HG02678 (cell line): Measurements from ENCODE around the gene GRAMD2B.
"Not testable (repeated sequence)": the region's sequence is repeated elsewhere in the genome, so short reads cannot be mapped to it uniquely, and the experiment has no call there.

Experiments used
- ATAC-seq: cut with Tn5 transposase; IDR thresholded peaks from one replicate; pipeline ENCODE4 v1.9.1; 2021; ENCODE audit warnings: mild to moderate bottlenecking, moderate library complexity; ENCODE audit not compliant: unreplicated experiment

The GRAMD2B gene

DNA sequence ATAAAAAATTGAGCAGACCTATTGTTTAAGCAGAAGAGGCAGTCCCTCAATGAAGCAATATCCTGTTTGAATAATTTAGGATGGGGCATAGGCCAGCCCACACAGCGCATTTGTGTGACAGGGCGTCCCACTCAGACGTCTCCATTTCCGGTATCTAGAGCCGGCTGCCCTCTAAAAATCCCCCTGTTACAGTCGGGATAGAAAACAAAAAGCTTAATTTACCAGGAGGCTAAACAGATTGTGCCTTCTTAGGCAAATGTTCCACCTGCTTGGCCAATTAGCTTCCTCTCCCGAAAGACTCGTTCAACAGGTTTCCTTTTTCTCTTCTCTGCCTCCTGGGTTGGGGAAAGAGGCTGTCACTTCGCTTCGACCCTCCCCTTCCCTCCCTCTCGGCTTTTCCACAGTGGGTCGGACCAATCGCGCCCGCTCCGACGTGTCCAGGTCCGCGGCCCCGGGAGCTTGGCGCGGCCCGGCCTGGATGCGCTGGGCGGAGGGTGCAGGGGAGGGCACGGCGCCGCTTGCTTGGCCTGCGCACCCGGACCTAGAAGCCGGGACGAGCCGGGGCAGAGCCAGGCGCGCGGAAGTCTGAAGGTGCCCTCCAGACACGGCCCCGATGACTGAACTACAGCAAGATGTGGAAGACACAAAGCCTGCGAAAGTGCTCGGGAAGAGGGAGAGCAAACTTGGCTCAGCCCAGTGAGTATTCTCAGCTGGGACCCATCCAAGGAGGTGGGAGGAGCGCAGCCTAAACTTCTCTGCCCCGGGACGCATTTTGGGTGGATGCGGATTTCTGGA is at the start of gene GRAMD2B:
Gene GRAMD2B (plus strand): TSS at position 416 of the 795 bp plus-strand sequence. CDS start 198 bp downstream, at position 614.
- peak; percentile 87 for ATAC-seq

DNA sequence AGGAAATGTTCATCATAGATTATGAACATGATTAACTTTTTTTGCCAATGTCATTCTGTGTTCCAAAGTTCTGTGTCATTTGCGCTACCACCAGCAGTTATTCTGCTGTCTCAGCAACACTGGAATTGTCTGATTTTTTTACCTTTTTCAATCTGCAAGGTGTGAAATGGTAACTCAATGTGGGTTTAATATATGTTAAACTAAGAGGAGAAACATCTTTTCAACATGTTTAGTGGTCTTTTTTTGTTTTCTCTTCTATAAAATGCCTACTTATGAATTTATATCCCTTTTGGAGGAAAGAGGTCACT is 49.1 kb upstream of the GRAMD2B start:
- ATAC-seq = no peak

DNA sequence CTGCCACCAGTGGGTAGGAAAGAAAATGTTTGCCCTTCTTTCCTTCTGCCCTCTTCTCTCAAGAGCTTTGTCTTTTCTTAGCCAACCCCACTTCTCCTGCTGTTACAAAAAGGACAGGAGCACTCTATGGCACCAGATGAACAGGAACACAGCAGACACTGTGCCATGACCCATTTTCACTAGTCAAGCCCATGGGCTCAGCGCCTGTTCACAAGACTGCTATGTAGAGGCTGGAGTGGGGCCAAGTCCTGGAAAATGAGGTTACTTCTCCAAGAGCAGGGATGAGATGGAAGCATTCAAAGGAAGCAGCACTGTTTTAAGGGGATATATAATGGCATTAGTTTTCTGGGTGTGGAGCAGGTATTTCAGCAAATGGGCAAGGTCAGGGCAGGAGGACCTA is 46.8 kb upstream of the GRAMD2B start:
- ATAC-seq = no peak

GRCh38 chr5:126377424-126377823 is 45.8 kb upstream of the GRAMD2B start:
- ATAC-seq = no peak

- not testable (repeated sequence) for ATAC-seq
Measured at GRCh38 chr5:126380316-126380715, 42.9 kb upstream of the GRAMD2B start.

DNA sequence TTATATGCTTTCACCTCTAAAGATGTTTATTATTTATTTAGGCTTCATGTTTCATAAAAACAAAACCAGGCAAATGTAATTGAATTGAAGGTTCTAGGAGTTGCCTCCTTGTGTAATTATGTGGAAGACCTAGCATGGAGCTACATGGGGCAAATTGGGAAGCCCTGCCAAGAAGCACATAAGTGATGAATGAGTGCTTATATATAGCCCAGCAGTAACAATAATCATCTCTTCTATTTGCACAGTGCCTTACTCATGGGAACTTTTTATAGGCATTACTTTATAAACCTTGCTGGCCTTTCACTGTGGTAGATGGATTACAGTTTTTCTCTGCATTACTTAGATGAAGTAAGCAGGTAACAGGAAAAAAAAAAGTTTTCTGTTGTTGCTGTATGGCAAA is 40.0 kb upstream of the GRAMD2B start:
- no peak for ATAC-seq

DNA sequence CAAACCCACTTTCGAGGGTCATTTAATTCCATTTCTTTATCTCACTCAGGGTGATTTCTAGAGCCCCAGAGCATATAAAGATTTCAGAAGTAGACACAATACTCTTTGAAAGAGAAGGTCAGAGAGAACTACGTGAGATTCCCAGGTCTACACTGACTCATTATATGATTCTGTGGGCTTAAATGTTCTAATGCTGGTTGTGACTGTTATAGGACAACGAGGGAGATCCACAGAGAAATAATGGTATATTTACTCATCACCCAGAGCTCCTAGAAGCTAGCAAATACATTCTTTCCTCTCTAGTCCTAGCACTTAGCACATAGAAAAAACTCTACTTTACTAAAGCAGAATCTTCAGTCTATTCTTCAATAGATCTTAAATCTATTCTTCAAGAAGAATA is 39.4 kb upstream of the GRAMD2B start:
- ATAC-seq = no peak

DNA sequence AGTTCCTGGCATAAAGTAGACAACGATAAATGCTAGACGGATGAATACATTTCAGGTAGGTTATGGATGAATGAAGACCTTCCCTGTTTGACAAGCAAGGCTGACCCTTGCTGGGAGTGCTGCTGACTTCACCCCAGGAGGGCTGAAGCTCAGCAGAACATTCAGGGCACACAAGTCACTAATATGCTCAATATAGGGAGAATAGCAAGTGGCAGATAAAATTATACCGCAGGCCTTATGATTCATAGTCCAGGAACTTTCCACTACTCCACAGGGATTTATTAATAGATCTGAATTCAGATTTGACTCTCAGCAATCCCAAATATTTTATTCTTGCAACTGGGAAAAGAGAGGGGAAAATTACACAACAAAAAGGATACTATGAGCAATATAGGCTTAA is 38.2 kb upstream of the GRAMD2B start:
- ATAC-seq = no peak

GRCh38 chr5:126385524-126386502 is 37.4 kb upstream of the GRAMD2B start:
- no peak for ATAC-seq

DNA sequence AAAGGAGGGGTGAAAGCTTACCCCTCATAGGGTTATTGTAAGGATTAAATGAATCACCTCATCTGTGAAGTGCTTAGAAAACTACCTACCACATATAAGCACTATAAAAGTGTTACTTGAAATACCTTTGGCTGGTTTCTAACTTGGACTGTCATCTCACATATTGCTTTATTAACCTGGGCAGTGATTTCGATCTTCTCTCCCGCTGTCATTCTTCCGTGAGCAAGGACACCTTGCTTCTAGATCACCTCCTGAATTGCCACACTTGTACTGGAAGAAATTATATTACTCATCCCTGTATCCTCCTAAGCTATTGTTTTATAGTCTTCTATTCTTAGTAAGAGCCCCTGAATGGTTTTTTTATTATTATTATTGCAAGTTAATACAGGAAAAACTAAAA is 34.0 kb upstream of the GRAMD2B start:
- ATAC-seq = no peak

DNA sequence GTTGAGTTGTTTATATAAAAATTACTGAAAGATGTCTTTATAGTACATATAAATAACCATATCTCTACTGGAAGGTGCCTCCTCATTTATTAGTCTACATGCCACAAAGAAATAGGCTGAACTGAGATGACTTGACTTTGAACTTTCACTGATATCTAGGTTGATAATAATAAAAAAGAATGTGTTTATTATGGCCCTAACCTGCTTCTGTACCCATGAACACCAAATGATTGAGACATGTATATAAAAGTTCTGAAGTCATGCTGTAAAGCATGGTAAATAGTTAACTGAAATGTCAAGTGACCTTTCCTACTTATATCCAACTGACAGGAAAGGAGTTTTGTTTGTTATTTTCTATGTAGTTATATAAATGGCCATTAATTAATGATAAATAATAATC is 33.2 kb upstream of the GRAMD2B start:
- ATAC-seq = no peak

- no peak for ATAC-seq
Measured at GRCh38 chr5:126391386-126391785, 31.8 kb upstream of the GRAMD2B start.

DNA sequence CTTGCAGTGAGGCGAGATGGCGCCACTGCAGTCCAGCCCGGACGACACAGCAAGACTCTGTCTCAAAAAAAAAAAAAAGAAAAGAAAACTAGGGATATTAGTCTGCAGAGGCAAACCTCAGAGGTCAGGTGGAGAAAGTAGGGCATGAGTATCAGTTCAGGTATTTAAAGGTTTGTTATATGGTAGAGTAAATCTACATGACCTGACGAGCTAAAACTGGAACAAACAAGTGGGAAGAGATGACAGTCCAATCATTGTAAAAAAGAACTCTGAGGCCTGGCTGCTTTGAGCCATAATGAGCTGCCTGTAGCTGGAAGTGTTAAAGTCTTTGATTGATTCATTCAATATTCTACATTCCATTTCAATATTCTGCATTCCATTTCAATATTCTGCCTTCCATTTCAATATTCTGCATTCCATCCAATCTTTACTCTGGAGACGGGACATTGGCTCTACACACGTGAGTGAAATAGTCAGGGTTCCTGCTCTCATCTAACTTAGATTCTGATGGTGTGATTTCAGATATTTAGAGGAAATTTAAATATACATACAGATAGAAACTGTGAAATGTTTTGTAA is 28.9 kb upstream of the GRAMD2B start:
- ATAC-seq = no peak

- ATAC-seq = no peak
Measured at GRCh38 chr5:126395198-126395597, 28.0 kb upstream of the GRAMD2B start.

DNA sequence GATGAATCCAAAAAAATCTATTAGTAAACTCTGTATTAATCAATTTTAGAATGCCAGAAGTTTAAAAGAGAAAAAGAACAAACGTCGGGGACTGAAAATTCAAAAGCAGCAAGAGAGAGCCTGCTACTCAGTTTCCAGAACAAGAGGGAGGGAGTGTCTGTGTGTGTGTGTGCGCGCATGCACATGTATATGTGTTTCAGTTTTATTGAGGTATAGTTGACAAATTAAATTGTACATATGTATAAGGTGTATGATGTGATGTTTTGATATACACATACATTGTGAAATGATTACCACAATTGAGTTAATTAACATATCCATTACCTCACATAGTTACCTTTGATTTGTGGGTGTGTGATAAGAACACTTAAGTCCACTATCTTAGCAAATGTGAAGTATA is 27.6 kb upstream of the GRAMD2B start:
- ATAC-seq = no peak

DNA sequence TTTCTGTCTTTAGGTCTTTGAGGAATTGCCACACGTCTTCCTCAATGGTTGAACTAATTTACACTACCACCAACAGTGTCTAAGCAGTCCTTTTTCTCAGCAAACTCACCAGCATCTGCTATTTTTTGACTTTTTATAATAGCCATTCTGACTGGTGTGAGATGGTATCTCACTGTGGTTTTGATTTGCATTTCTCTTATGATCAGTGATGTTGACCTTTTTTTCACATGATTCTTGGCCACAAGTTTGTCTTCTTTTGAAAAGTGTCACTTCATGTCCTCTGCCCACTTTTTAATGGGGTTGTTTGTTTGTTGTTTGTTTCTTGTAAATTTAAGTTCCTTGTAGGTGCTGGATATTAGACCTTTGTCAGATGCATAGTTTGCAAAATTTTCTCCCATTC is 26.5 kb upstream of the GRAMD2B start:
- ATAC-seq = not testable (repeated sequence)

DNA sequence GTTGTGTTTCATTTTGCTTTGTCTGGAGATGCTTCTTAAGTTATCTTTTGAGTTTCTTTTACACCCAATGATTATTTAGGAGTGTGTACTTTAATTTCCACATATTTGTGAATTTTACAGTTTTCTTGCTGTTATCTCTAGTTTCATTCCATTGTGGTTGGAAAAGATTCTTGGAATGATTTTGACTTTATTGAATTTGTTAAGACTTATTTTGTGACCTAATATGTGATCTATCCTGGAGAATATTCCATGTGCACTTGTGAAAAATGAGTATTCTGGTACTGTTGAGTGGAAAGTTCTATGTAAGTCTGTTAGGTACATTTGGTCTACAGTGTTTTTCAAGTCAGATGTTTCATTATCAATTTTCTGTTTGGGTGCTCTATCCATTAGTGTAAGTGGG is 24.4 kb upstream of the GRAMD2B start:
- ATAC-seq = no peak

GRCh38 chr5:126400621-126401251 is 22.5 kb upstream of the GRAMD2B start:
- no peak for ATAC-seq

GRCh38 chr5:126402621-126403555 is 20.3 kb upstream of the GRAMD2B start:
- ATAC-seq = no peak

DNA sequence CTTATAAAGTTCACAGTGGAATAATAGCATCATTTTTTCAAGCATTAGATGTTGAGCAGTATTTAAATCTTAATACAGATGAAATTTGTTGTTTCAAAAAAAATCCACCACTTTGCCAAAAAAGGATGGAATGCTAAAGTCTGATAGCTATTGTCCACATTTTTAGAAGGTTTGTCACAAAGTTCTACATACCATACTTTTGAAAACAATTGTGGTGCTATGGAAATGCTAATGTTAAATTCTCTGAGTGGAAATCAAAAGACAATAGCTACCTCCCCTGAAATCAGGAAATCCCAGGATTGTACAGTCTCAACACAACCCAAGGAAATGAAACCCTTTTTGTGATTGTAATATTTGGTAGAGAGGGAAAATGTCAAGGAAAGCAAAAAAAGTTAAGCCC is 19.3 kb upstream of the GRAMD2B start:
- ATAC-seq = no peak
